Measurements from ENCODE around the gene TIMM23.
"Not testable (repeated sequence)": the region's sequence is repeated elsewhere in the genome, so short reads cannot be mapped to it uniquely, and the experiment has no call there.

DNA sequence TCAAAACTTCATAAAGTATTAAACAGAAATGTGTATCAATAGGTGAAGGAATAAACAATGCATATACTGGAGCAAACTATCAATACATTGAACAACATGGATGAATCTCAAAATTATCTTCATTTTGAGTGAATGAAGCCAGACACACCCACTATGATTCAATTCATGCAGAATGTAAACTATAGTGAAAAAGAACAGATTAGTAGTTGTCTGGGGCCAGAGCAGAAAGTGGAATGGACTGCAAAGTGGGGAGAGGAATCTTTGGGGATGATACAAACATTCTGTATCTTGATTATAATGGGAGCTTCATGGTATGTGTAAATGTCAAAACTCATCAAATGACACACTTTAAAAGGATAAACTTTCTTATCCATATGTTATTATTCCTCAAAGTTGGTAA, 23.5 kb upstream of the TIMM23 start:
- not testable (repeated sequence) for TF ChIP-seq CTCF (IDR thresholded peaks at IDR 0.05); POLR2A (IDR thresholded peaks at IDR 0.05); POLR2AphosphoS5 (IDR thresholded peaks at IDR 0.05; ENCODE audit: insufficient read depth in 1 of 2, low read depth in 1 of 2)
